Stimulated activated CD4-positive, alpha-beta T cell treated with anti-CD3 and anti-CD28 coated beads, Interleukin-2, amount 100 ng/mL, for 48 hours (primary cell): ENCODE results near the gene CFH.
"Not testable (repeated sequence)": the region's sequence is repeated elsewhere in the genome, so short reads cannot be mapped to it uniquely, and the experiment has no call there.

Experiments
- DNase-seq, 2 donors: peaks; one replicate each; pipeline ENCODE4 v3.0.0-alpha.2; 2020

Gene CFH

DNA sequence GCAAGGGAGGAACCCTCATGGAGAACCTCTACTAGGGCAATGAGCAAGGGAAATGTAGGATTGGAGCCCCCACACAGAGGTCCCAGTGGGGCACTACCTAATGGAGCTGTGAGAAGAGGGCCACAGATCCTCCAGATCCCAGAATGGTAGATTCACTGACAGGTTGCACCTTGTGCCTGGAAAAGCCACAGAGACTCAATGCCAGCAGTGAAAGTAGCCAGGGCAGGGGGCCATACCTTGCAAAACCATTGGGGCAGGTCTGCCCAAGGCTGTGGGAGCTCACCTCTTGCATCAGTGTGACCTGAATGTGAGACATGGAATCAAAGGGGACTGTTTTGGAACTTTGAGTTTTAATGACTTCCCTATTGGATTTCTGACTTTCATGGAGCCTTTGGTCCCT is 17.9 kb downstream of the CFH start:
- DNase-seq: no peak

DNA sequence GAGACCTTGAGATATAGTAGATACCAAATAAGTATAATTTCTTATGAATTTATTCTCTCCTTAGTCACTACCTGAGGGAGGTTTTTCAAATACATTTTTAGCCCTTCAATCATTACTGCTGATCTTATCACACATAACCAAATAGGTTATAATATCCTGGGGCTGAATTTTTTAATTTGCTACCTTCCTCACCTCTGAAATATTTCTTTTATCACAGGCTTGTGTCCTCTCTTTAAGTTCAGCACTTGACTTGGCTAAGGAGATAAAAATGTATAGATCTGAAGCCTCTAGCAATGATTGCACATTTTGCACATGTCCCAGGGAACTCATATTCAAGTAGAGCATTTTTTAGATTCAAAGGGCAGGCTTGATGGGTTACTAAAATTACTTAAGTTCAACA is 23.1 kb downstream of the CFH start:
- no peak for DNase-seq

DNA sequence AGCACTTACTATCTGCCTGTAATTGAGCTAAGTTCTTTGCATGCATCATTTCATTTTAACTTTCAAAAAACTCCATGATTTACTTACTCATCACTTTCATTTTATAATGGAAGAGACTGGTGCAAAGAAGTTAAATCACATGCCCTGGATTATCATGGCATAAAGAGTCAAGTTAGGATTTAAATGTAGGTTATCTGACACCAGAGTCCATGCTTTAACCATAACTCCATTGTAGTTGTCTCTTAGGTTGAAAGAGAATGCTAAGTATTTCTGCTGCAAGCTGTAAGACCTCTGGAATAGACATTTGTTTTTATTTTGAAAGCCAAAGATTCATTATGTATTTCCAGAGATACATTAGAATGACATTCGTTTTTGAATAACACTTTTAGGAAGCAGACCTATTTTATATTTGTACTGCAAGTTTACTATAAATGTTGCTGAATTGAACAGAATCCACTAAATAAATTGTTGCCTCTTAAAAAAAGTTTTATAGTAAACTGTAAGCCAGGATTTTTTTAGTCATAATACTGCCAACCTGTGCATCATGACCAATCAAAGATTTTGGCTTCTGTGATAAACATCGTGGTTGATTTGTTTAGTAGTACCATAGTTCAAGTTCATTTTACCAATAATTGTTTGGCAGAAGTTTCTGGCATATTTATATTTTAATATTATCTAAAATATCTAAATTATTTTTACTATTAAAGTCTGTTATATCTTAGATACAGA is 26.1 kb downstream of the CFH start:
- DNase-seq: no peak

DNA sequence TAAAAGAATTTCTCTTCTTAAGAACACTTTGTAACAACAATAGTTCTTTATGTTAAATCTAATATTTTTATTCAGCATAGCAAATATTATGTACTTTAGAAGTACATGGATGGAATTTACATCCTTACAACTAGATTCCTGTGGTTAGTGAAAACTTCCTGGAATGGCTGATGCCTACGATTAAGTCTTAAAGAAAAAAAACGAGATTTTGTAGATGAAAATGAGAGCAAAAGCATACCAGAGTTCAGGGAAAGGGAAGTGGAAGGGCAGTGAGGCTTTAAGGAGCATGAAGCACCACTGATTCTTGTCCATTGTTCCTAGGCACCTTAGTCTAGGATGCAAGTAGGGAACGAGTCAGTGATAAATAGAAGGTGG is 26.7 kb downstream of the CFH start:
- no peak for DNase-seq

- DNase-seq: no peak
Measured at GRCh38 chr1:196680107-196680506, 28.3 kb downstream of the CFH start.

GRCh38 chr1:196684476-196684875 is 32.6 kb downstream of the CFH start:
- DNase-seq: no peak

DNA sequence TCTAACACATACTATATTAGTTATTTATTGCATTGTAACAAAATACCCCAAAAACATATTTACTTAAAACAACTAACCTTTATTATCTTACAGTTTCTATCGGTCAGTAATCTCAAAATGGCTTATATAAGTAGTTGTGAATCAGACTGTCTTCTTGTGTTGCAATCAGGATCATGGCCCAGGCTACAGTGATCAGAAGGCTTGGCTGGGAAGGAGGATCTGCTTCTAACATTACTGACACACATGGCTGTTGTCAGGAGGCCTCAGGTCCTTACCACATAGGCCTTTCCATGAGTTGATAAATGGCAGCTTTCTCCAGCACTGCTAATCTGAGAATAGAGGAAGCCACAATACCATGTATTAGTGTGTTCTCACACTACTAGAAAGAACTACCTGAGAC is 33.7 kb downstream of the CFH start:
- no peak for DNase-seq

- DNase-seq: no peak
Measured at GRCh38 chr1:196689001-196689400, 37.2 kb downstream of the CFH start.

DNA sequence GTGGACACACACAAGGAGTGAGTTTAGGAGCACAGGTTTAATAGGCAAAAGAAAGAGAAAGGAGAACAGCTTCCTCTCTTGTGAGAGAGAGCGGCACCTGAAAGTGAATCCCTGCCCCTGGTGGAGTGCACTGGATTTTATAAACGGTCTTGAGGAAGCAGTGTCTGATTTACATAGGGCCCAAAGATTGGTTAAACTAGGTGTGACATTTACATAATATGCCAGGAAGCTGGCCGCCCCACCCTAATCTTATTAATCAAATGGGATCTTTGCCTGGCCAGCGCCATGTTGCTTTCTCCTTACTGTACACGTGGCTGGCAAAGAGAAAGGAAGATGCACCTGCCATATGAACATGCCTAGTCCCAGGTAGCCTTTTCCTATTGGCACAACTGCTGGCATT is 38.7 kb downstream of the CFH start:
- no peak for DNase-seq

- DNase-seq: no peak
Measured at GRCh38 chr1:196698993-196699392, 47.1 kb downstream of the CFH start.

GRCh38 chr1:196701144-196701543 is 49.3 kb downstream of the CFH start:
- no peak for DNase-seq

- not testable (repeated sequence) for DNase-seq
Measured at GRCh38 chr1:196709892-196710291, 58.0 kb downstream of the CFH start.

DNA sequence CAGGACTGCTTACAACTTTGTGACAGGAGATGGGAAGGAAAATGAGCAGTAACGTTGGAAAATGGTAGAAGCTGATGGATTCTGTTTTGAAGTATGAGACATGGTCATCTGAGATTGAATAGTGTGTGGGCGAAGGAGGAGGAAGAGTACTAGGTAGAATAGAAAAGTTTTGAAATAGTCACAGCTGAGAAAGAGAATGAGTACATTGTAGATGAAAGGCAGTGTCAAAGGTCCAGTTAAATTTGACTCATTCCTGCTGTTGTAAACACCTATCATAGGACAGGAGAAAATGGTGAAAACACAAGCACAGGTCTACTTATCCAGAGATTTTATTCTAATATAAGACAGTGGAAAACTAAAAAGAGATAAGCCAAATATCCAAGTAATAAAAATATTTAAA is 66.0 kb downstream of the CFH start:
- DNase-seq: no peak

DNA sequence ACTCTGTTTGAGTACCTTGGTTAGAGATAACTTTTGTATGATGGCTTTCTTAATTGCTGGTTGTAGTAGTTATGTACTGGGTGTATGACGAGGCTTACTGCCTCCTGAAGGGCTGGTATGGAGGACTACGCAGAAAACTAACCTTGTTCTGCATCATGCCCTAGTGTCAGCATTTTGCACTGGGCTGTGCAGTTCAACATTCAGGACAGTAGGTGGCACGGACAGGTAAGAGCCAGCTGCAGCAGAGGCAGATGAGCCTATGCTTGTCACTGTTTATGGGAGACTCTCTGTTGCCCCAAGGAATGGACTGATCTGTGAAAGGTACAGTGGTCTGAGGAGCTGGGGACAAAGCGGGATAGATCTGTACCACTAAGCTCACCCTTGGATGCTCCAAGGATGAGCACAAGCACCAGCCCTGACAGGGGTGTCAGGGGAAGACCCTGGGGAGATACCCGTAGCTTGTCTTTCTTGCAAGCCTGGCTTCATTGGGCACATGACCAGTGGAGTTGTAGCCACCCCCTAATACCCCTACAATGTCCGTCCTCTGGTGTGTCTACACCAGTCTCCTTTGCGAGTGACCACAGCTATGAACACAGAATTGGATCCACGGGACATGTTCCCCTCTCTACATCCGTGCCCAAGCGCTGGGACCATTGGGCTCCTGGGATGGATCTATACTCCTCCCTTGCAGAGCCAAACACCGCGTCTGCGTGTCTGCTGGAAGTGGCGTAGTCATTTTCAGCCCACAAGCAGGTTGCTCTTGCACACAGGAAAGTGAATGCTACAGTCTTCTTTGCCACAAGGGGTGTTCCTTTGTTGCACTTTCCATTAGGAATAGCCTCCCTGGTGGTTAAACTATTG is 71.7 kb downstream of the CFH start:
- DNase-seq: peak; percentile 16 to 44

GRCh38 chr1:196732526-196732925 is 80.7 kb downstream of the CFH start:
- no peak for DNase-seq

- DNase-seq: no peak
Measured at GRCh38 chr1:196733091-196733970, 81.5 kb downstream of the CFH start.

DNA sequence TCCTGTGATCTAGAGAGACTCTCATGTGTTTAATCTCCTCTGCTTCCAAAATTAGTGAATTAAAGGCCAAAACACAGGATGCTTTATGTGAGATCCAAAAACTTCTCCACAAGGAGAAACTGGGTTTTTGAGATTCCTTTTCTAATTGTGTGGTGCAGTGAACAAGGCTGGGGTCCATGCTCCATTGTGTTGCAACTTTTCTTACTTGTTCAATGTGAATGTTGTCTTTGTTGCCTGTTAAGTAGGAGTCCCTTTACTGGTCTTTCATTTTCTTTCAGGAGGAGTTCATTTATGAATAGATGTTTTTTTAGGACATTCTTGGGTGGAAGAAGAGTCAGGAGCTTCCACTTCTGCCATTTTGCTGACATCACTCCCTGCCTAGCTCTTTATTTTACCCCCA is 82.2 kb downstream of the CFH start:
- DNase-seq: no peak

GRCh38 chr1:196734460-196734859 is 82.6 kb downstream of the CFH start:
- no peak for DNase-seq

GRCh38 chr1:196738730-196739129 is 86.9 kb downstream of the CFH start:
- DNase-seq: no peak

DNA sequence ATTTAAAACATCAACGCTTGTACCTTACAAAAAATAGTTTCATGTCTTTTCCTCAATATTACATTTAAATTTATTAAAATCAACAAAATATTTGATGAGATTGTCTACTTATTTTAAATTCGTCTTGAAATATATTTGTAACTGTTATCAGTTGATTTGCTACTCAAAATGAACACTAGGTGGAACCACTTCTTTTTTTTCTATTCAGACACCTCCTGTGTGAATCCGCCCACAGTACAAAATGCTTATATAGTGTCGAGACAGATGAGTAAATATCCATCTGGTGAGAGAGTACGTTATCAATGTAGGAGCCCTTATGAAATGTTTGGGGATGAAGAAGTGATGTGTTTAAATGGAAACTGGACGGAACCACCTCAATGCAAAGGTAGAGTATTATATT is 91.4 kb downstream of the CFH start:
- DNase-seq: not testable (repeated sequence)

DNA sequence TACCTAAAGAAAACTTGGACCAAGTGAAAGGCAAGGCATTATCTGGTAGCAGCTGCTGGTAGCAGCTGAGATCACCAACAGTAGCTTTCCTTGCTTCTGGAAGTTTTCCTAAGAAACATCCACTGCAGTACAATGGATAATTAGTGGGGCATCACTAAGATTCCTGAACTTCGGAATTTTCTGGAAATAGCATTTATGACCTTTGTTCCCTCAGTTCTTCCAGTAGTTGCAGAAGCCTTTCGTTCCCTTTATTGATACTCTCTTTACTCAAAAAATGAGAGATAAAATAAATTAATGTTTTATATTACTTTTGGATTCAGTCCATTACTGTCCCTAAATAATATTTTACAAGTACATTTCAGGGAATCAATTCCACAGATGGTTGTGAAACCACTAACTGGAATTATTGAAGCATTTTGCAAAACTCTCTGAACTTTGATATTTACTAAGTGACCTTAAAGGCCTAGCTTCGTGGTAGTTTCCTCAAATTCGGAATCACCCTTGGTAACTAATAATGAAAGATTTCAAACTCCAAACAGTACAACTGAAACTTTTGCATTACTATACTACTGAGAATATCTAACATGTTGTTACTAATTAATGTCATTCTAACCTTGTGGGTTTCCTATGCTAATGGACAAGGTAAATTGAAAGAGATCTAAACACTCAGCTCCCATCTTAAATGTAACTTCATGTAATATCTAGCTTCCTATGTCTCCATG is 113.3 kb downstream of the CFH start:
- DNase-seq: not testable (repeated sequence)

DNA sequence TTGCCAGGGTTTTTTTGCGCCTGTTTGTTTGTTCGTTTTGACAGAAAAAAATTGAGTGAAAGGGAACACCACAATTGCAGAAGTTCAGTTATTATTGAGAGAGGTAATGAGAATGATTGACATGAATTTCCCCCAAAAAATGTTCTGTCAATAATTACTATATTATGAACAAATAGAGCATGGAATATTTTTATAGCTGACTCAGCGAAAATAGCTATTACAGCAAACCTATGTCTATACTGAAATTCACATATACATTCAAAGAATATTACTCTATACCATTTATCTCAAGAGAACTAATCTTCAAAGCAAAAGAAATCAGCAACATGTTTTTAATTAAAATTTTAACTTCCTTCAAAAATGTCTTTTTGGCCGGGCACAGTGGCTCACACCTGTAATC is 118.0 kb downstream of the CFH start:
- not testable (repeated sequence) for DNase-seq

- no peak for DNase-seq
Measured at GRCh38 chr1:196773713-196774112, 121.9 kb downstream of the CFH start.
